Renal cortex interstitium (tissue), 3 donors: ENCODE measurements around the gene MTA1. TPM values are rescaled to one million over a fixed set of nuclear protein-coding genes. Genes with fewer than 3 reads are reported as not detected.

Experiments used
- polyA plus RNA-seq, 3 donors: library from polyadenylated mRNA; unstranded; fragments of 120-200 nt; gene quantifications; one replicate each; pipeline ENCODE4 v1.2.1, GENCODE V29; 2013; ENCODE audit not compliant: insufficient read length in 3 of 3

Gene MTA1
- polyA plus RNA-seq, 3 donors: 106 to 169 (median 134) TPM

Other genes with a start within 250 kb of the MTA1 start
- gene NUDT14, start 238.5 kb upstream of the MTA1 start, polyA plus RNA-seq: 10 to 100 TPM; 21.5 to 39.6 (median 36.2) TPM
- gene BTBD6, start 171.3 kb upstream of the MTA1 start, polyA plus RNA-seq: 10 to 100 TPM; 34.5 to 38.4 (median 35.9) TPM
- gene BRF1, start 118.8 kb upstream of the MTA1 start, polyA plus RNA-seq: 10 to 100 TPM; 24.8 to 40.0 (median 36.0) TPM
- 10 to 100 TPM; 57.6 to 96.7 (median 86.0) TPM for gene PACS2, start 105.1 kb upstream of the MTA1 start, polyA plus RNA-seq
- gene TEX22, start 21.3 kb upstream of the MTA1 start, polyA plus RNA-seq: 1 to 10 TPM; 1.2 to 3.9 (median 1.6) TPM
- gene CRIP2, start 55.0 kb downstream of the MTA1 start, polyA plus RNA-seq: 100 to 1,000 TPM in 2 of 3 donors, 10 to 100 TPM in 1; 86.2 to 165 (median 146) TPM
- gene CRIP1, start 67.1 kb downstream of the MTA1 start, polyA plus RNA-seq: 10 to 100 TPM; 24.0 to 49.2 (median 36.3) TPM
- gene TEDC1, start 71.4 kb downstream of the MTA1 start, polyA plus RNA-seq: 10 to 100 TPM in 1 of 3 donors, 1 to 10 TPM in 2; 6.0 to 10.5 (median 9.3) TPM
- gene TMEM121, start 106.8 kb downstream of the MTA1 start, polyA plus RNA-seq: 1 to 10 TPM; 1.7 to 6.0 (median 5.7) TPM